Astrocyte of the cerebellum (primary cell): ENCODE results near the gene NDUFAF2.
A peak's percentile ranks its signal among the peaks of the same experiment; 100 is the strongest.

Experiments
- DNase-seq: peaks from one replicate; pipeline ENCODE4 v3.0.0-alpha.2; 2011; ENCODE audit warnings: low read depth
- H3K4me3 ChIP-seq: 2 replicates; pipeline ENCODE4 v1.5.1; 2011; ENCODE audit warnings: mild to moderate bottlenecking, low read depth, low read length, moderate library complexity
- CTCF ChIP-seq: IDR thresholded peaks from 2 replicates; pipeline ENCODE4 v1.5.1; 2012; ENCODE audit warnings: low read length, low read depth, moderate library complexity, mild to moderate bottlenecking; ENCODE audit errors: missing control alignments
- in situ Hi-C: cut with HindIII; loops from 2 replicates; pipeline ENCODE4 v1.10.0; 2017; ENCODE audit warnings: low sequenced_read_pairs

NDUFAF2 gene

GRCh38 chr5:61050292-61050691, 105.3 kb downstream of the NDUFAF2 start:
- no peak for DNase-seq
- in situ Hi-C loops: no loop called here
- TF ChIP-seq CTCF: no peak
- H3K4me3 ChIP-seq: no peak overlapping the region

- no peak overlapping the region for H3K4me3 ChIP-seq
- no peak for TF ChIP-seq CTCF
- in situ Hi-C loops: no loop called here
- DNase-seq: peak; percentile 15
Measured at GRCh38 chr5:61051267-61051666, 106.3 kb downstream of the NDUFAF2 start.

- no peak overlapping the region for H3K4me3 ChIP-seq
- in situ Hi-C loops: no loop called here
- TF ChIP-seq CTCF: no peak
- peak; percentile 71 for DNase-seq
Measured at GRCh38 chr5:61052882-61053281, 107.9 kb downstream of the NDUFAF2 start.

DNA sequence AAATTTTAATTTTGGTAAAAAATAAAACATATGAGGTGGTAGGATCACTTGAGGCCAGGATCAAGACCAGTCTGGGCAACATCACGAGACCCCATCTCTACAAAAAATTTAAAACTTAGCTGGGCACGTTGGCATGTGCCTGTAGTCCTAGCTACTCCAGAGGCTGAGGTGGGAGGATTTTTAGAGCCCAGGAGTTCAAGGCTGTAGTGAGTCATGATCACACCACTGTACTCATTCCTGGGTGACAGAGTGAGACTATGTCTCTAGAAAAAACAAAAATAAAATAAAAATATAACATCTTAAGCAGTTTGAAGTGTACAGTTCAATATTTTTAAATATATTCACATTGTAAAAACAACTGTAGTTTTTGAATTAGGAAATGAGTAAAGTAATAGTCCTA, 108.9 kb downstream of the NDUFAF2 start:
- no peak for DNase-seq
- H3K4me3 ChIP-seq: no peak overlapping the region
- no peak for TF ChIP-seq CTCF
- in situ Hi-C loops: no loop called here

- peak; percentile 63 for TF ChIP-seq CTCF
- DNase-seq: peak; percentile 47
- in situ Hi-C loops: no loop called here
- H3K4me3 ChIP-seq: no peak overlapping the region
Measured at GRCh38 chr5:61055434-61056006, 110.5 kb downstream of the NDUFAF2 start.

DNA sequence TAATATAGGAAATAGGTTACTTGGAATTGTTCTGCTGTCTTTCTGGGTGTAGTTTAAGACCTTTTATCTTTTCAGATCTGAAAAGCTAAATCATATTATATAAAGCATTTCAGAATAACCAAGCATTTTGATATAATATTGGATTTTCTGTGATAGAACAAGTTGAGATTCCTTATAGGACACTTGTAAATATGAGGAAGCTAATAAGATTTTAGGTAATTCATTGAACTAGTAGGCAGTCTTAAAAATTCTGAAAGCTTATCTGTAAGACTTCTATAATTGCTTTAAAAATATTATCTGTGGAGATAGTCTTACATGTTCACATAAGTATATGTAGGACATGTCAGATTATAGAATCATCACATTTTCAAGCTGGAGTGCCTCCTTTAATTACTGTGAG, 114.5 kb downstream of the NDUFAF2 start:
- in situ Hi-C loops: no loop called here
- no peak overlapping the region for H3K4me3 ChIP-seq
- DNase-seq: no peak
- TF ChIP-seq CTCF: no peak

- TF ChIP-seq CTCF: no peak
- in situ Hi-C loops: no loop called here
- no peak overlapping the region for H3K4me3 ChIP-seq
- DNase-seq: no peak
Measured at GRCh38 chr5:61069150-61069549, 124.1 kb downstream of the NDUFAF2 start.
